Colonic mucosa (tissue), 4 donors: ENCODE measurements around the gene BRD2. TPM values are rescaled to one million over a fixed set of nuclear protein-coding genes. Genes with fewer than 3 reads are reported as not detected.

Experiments used
- DNase-seq: peaks from one replicate; pipeline ENCODE4 v3.0.0-alpha.2; 2020
- H3K27ac ChIP-seq: fragments of 200-600 bp; one replicate; pipeline ENCODE4 v1.8.0; 2021
- H3K27me3 ChIP-seq: fragments of 200-600 bp; one replicate; pipeline ENCODE4 v1.8.0; 2021
- H3K36me3 ChIP-seq: fragments of 200-600 bp; one replicate; pipeline ENCODE4 v1.8.0; 2021
- H3K4me1 ChIP-seq: fragments of 200-600 bp; one replicate; pipeline ENCODE4 v1.8.0; 2021; ENCODE audit warnings: mild to moderate bottlenecking
- H3K4me3 ChIP-seq: fragments of 200-600 bp; one replicate; pipeline ENCODE4 v1.8.0; 2021
- H3K9ac ChIP-seq, 2 donors: one replicate each; pipeline ENCODE4 v1.7.0; 2013; ENCODE audit warnings: control low read depth in 2 of 2, low read depth in 2 of 2, low read length in 2 of 2
- H3K9me3 ChIP-seq: fragments of 200-600 bp; one replicate; pipeline ENCODE4 v1.8.0; 2021
- intact Hi-C: fragments of 100-400 bp; cut with DNase I; formaldehyde crosslinking; loops from one replicate; pipeline ENCODE4 v1.14.1; 2022
- total RNA-seq, 2 donors: library from RNA; stranded (reverse); fragmentation: NEBNext Ultra II Directional in 1 of 2; extraction: Animal tissue kit (Norgen Biotek cat#: 25700) in 1 of 2; gene quantifications; one replicate each; pipeline ENCODE4 v1.2.1, GENCODE V29; 2021
- TF ChIP-seq, protein P1 (sequence below): fragments of 200-600 bp; IDR thresholded peaks from one replicate; pipeline ENCODE4 v1.8.0; 2022; ENCODE audit warnings: antibody characterized with exemption, mild to moderate bottlenecking
- donor health status: healthy.
- donor health status: DM: no; HTN: no; CAD: no.
- donor health status: DM: no; HTN: no; CAD: no.

Gene BRD2
- total RNA-seq, 2 donors from 2014 or later: 149 to 167 TPM

DNA sequence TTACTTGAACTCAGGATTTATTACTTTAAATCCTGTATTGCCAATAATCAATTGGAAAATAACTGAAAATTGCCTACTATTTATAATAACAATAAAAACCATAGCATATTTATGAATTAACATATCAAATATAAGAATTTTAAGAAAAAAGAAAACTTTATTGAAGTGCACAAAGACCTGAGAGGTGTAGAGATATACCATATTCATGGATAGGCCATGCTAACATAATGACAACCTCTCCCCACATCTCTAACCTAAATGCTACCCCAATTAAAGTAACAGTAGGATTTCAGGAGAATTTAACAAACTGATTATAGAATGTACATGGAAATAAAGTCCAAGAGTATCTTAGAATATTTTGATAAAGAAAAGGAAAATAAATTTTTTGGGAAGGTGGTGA, 22.4 kb upstream of the BRD2 start:
- Histone ChIP-seq H3K9me3 (no peaks in the 10 kb centered on the region), H3K27me3 (no peaks in the 10 kb centered on the region), H3K4me1 (peaks cover 3% of the 10 kb centered on the region), H3K4me3 (no peak overlapping the region), H3K27ac (peak overlapping the region; percentile 48), H3K36me3 (no peaks in the 10 kb centered on the region), H3K9ac (no peak overlapping the region)
- DNase-seq: no peak
- TF ChIP-seq, protein P1, sequence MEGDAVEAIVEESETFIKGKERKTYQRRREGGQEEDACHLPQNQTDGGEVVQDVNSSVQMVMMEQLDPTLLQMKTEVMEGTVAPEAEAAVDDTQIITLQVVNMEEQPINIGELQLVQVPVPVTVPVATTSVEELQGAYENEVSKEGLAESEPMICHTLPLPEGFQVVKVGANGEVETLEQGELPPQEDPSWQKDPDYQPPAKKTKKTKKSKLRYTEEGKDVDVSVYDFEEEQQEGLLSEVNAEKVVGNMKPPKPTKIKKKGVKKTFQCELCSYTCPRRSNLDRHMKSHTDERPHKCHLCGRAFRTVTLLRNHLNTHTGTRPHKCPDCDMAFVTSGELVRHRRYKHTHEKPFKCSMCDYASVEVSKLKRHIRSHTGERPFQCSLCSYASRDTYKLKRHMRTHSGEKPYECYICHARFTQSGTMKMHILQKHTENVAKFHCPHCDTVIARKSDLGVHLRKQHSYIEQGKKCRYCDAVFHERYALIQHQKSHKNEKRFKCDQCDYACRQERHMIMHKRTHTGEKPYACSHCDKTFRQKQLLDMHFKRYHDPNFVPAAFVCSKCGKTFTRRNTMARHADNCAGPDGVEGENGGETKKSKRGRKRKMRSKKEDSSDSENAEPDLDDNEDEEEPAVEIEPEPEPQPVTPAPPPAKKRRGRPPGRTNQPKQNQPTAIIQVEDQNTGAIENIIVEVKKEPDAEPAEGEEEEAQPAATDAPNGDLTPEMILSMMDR: no peak
- intact Hi-C loops: loop anchor here (5.0 kb wide), 1 partner anchor 59 kb away; no protein-coding TSS in a partner anchor

DNA sequence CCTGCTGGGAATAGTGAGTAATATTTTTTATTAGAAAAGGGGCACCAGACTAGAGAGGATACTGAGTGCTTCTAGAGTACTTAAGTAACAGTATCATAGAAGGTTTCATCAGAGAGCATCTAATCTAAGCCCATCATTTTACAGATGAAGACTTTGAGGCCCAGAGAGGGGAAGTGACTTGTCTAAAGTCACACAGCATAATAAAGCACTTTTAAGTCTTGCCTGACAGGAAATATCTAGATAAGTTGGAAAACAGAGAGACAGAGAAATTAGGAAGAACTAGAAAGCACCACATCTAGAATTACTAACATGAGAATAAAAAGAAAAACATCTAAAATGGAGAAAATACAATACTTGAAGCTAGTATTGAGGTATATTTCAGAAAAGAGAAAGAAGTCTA, 21.5 kb upstream of the BRD2 start:
- TF ChIP-seq, protein P1: no peak
- Histone ChIP-seq H3K9me3 (no peaks in the 10 kb centered on the region), H3K36me3 (no peaks in the 10 kb centered on the region), H3K27me3 (no peaks in the 10 kb centered on the region), H3K4me1 (peaks cover 3% of the 10 kb centered on the region), H3K4me3 (no peak overlapping the region), H3K27ac (no peak overlapping the region), H3K9ac (no peak overlapping the region)
- intact Hi-C loops: loop anchor here (5.0 kb wide), 1 partner anchor 60 kb away; no protein-coding TSS in a partner anchor
- no peak for DNase-seq

DNA sequence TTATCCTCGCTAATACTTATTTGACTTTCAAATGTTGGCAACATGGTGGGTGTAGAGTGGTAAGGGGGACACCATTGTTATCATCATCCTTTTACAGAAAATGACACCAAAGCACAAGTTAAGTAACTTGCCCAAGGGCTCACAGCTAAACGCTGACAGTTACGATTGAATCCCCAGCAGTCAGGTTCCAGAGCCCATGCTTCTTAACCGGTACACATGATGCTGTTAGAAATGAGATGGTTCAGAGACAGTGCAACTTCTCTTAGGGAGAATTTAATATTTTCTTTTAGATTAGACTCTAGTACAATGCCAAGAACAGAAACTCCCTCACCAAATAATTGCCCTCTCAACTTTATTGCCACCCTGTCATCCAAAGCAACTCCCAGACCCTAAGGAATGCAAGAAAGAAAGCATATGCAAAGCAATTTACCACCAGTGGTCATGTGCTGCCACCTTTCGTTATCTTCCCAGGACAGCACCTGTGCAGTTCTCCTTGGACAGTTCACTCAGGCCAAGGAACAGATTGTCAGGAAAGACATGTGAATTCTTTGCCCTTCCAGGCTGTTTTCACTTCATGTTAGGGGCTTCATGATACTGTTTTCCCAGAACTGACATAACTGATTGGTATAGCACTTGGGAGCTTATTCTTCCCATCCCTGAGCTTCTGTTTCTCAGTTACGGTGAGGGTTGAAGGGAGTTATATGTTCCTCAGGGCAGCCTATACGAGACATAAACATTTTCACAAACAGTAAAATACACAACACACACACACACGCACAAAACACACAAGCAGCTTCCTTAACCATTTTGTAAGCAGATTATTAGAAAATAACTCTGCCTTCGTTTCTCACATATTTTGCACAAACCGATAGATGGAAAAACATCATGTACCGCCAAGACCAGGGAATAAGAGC, 20.6 kb upstream of the BRD2 start:
- Histone ChIP-seq H3K9me3 (no peaks in the 10 kb centered on the region), H3K36me3 (no peaks in the 10 kb centered on the region), H3K27me3 (no peaks in the 10 kb centered on the region), H3K4me1 (peaks cover 3% of the 10 kb centered on the region), H3K4me3 (no peak overlapping the region), H3K9ac (no peak overlapping the region), H3K27ac (no peak overlapping the region)
- TF ChIP-seq, protein P1: peak; percentile 69
- intact Hi-C loops: loop anchor here (5.0 kb wide), 1 partner anchor 61 kb away; no protein-coding TSS in a partner anchor
- DNase-seq: peak; percentile 70

DNA sequence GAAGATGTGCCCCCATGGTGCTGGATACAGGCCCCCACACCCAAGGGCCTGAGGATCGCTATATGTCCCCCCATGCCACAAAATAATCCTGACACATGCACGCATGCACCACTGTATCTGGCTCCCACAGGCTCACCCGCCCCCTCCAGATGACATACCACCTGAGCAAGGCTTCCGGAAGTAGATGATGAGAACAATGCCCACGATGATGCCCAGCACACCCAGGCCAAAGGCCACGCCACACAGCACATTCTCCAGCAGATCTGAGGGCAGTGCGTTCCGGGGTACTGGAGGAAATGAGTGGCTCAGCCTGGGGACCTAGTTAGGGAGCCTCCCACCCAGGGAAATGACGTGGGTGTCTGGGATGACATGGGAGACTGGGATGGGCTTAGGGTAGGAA, 19.3 kb upstream of the BRD2 start:
- Histone ChIP-seq H3K27me3 (no peaks in the 10 kb centered on the region), H3K9ac (no peak overlapping the region), H3K36me3 (no peaks in the 10 kb centered on the region), H3K4me3 (no peak overlapping the region), H3K9me3 (no peaks in the 10 kb centered on the region), H3K27ac (no peak overlapping the region), H3K4me1 (peaks cover 6% of the 10 kb centered on the region)
- intact Hi-C loops: loop anchor here (5.0 kb wide), 1 partner anchor 62 kb away; no protein-coding TSS in a partner anchor
- no peak for DNase-seq
- TF ChIP-seq, protein P1: no peak

DNA sequence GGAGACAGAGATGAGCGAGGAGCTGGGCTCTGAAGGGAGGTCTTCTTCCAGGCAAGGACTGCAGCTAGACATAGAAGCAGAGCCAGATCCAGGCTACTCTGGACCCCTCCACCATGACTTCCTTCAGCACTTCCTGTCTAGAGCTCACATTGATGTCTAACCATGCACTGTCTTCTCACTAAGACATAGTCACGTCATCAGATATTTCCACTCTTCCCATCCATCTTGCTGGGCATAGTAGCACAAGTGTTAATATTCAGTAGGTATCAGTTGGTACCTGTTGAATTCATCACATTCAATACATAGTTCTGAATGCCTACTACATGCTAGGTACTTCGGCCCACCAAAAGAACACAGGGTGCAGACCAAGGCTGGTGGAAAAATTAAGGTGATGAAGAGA, 18.4 kb upstream of the BRD2 start:
- H3K4me1 ChIP-seq: peaks cover 3% of the 10 kb centered on the region
- TF ChIP-seq, protein P1: no peak

More for the DNA sequence above, 18.4 kb upstream of the BRD2 start:
- no peak for DNase-seq
- H3K9ac ChIP-seq: no peak overlapping the region
- intact Hi-C loops: no loop called here
- H3K9me3 ChIP-seq: no peaks in the 10 kb centered on the region
- no peak overlapping the region for H3K27ac ChIP-seq
- H3K4me3 ChIP-seq: no peak overlapping the region
- H3K36me3 ChIP-seq: no peaks in the 10 kb centered on the region
- no peaks in the 10 kb centered on the region for H3K27me3 ChIP-seq
